GM21529 (cell line): ENCODE measurements around the gene DCUN1D3.

Source experiments
- ATAC-seq: cut with Tn5 transposase; IDR thresholded peaks from one replicate; pipeline ENCODE4 v1.9.1; 2021; ENCODE audit not compliant: unreplicated experiment

The DCUN1D3 gene

GRCh38 chr16:20889625-20890275, 10.4 kb downstream of the DCUN1D3 start:
- ATAC-seq = no peak

DNA sequence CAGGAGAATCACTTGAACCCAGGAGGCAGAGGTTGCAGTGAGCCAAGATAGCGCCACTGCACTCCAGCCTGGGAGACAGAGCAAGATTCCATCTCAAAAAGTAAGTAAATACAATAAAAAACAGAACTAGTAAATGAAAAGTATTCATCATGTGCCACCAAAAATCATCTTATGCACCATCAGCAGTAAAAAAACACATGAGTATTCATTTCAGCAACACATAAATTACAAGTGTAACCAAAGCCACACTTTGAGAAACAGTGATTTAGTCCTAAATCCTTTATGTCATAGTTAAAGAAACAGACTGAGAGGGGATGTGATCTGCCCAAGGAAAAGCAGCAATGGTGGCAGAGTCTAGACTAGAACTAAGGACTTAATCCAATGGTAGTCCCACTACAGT, 13.0 kb downstream of the DCUN1D3 start:
- no peak for ATAC-seq

DNA sequence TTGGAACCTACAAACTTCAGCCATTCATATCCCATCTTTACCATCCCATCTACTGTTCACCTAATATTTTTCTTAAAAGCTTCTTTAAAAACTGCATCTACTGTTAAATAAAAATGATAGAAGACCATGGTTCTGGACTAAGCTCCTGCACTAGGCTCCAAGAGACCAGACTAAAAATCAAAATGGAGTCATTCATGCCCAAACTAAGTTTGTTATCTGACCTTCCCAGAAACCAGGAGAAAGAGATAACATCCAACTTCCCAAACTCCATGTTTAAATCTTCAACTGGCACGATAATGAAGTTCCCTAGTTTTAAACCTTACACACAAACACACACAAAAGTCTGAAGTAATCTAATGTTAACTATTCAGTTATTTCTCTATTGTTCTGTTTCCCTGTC, 13.8 kb downstream of the DCUN1D3 start:
- no peak for ATAC-seq

- ATAC-seq = no peak
These were observed 16.0 kb downstream of the DCUN1D3 start for GRCh38 chr16:20884240-20884556.

GRCh38 chr16:20883554-20884239, 16.5 kb downstream of the DCUN1D3 start:
- no peak for ATAC-seq

GRCh38 chr16:20881503-20881878, 18.7 kb downstream of the DCUN1D3 start:
- ATAC-seq = no peak

DNA sequence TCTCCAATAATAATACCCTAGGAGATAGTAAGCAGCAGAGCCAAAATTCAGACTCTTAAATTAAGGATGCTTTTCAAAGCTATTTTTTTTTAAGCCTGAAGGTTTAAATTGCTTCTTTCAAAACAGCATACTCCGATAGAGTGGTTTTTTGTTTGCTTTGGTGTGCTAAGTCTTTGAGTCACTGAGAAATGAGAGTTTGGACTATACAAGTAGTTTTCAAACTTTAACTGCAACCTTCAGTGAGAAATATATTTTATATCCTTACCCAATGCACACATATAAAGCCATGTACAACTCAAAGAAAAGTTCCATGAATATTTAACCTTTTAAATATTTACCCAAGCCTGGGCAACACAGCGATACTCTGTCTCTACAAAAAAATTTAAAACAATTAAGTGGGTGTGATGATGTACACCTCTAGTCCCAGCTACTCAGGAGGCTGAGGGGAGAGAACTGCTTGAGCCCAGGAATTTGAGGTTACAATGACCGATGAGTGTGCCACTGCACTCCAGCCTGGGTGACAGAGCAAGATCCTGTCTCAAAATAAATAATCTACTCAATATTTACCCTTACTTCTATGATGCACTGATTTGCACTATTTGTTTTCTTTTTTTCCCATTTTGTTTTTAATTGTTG, 19.2 kb downstream of the DCUN1D3 start:
- ATAC-seq = no peak

DNA sequence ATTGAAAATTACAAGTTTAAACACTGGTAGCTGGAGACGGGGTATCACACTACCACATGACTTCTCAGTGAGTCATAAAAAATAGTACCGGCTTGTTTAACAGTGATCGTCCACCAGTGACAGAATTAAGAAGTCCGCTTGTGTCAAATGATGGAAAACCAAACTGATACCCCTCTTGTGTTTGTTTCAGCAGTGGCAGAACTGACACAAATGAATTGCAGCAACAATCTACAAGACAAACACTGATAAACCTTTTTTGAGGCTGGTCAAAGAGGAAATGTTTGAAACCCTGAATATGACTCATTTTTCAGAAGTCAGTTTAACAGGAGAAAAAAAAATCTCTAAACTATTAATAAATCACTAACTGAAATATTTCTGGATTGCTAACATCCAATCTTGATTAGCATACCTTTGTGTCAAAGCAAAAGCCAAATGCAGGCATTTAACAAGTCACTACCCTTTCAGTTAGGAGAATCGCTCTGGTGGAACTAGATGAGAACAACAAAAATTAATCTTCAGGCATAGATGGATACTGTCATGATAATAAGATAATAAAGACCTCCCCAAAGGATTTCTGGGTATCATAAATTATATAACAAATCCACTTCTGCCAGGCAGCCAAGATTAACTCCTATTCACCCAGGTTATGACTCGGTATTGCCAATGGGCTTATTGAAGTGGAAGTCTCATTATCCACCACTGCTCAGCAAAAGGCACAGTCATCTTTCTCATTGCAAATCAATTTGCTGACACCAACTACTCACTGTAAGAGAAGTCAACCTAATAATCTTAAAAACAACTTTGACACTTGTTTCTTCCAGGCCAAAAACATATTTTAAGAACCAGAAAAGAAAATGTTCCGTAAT, 20.8 kb downstream of the DCUN1D3 start:
- ATAC-seq = no peak

DNA sequence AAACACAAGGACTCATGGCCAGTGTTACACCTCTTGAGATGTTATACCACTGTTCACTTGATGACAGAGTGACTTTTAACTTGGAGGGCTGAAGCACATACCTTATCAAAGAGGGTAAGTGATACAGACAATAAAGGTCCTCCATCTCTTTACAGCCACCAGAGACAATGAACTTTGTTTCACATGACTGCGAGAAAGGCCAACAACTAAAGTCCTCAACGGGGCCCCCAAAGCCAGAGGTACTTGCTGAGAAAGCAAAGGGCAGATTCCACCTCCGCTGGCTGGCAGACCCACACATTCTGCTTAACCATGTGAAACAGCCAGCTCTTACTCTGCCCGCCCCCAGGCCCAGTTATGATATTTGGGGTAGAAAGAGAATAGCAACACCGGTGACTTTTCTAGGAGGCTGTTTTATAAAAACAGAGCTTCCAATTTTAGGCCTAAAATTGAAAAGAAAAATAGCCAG, 21.4 kb downstream of the DCUN1D3 start:
- no peak for ATAC-seq

GRCh38 chr16:20875355-20875650, 24.9 kb downstream of the DCUN1D3 start:
- ATAC-seq = no peak

DNA sequence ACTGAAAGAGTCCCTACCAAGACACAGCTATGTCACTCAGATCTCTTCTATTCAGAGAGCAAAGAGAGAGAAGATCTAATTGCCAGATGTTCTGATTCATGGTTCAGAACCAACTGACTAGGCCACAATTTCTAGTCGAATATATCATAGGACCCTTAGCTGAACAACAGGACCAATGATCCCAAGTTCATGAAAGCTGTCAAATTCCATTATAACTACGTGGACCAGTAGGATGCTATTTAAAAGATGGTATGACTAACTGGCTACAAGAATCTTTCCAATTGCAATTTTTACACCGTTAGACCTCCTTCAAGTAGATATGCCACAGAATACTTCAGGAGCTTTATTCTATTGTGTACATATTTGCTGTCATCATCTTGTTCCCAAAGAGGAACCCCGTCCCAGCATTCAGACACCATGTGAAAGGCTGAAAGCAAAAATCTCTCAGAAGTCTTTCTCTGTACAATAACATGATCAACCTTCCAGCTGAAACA, 26.0 kb downstream of the DCUN1D3 start:
- no peak for ATAC-seq

DNA sequence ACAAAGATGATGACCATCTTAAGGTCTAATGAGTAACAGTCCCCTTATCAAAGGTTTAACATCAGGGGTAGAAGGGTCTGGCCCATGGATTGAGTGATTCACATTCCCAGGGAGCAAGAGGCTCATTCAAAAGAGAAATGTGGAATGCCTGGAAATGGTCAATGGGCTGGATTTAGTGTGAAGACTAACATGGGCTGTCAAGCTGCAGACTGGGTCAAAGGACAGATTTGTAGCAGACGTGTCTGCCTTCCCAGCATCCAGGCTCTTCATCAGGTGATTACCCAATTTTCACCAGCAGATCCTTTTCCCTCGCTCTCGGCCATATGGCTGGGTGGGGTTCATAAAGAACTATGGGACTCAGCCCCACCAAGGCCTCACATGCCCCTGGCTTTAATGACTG, 26.8 kb downstream of the DCUN1D3 start:
- ATAC-seq = no peak

DNA sequence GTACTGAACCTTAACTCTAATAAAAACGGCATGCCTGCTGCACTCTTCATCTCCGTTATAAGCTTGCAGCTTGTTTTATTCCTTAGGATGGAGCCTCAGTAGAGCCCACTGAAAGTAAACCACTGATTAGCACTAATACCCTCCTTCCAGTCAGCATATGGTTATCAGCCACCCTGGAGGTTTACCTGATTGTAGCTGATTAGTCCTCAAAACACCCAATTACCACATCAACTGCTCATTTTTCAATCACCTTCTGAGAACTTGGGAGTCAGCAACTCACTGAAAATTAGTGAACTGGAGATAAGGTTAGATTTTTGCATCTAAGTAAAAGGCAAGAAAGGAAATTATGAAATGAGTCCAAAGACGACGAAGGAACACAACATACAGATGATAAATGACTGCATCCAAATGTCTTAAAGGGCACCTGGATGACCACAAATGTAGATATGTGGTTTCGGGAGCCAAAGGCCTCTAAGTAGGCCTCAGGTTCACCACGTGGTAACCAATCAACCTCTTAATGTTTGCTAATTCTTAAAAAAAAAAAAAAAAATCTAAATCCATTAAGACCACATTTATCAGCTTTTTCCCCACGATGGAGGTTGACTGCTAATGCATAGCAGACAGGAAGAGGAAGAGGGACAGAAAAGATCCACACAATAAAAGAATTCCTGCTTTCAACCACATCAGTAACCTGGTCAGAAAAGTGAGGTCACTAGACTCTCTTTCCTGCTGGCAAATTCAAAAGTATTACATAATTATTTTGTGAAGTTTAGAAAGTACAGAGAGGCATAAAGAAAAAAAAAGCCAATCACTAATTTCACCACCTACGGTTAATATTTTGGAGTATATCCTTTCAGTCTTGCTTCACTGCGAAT, 28.0 kb downstream of the DCUN1D3 start:
- no peak for ATAC-seq

DNA sequence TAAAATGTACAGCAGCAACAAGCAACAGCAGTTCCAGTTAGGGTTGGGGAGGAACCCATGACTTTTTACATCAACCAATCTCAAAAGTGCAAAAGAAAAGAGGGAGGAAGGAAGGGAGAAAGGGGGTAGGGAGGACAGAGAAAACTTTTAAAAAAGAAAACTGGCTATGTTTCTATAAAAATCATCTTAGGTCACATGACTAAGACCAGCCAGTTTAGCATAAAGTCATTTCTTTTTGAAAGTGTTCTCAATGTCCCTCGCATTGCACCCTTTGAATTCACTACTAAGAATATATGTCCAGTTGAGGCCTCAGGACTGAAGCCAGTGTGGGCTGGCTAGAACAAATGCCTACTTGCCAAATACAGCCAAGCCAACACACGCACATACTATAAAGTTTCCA, 28.9 kb downstream of the DCUN1D3 start:
- ATAC-seq = no peak

DNA sequence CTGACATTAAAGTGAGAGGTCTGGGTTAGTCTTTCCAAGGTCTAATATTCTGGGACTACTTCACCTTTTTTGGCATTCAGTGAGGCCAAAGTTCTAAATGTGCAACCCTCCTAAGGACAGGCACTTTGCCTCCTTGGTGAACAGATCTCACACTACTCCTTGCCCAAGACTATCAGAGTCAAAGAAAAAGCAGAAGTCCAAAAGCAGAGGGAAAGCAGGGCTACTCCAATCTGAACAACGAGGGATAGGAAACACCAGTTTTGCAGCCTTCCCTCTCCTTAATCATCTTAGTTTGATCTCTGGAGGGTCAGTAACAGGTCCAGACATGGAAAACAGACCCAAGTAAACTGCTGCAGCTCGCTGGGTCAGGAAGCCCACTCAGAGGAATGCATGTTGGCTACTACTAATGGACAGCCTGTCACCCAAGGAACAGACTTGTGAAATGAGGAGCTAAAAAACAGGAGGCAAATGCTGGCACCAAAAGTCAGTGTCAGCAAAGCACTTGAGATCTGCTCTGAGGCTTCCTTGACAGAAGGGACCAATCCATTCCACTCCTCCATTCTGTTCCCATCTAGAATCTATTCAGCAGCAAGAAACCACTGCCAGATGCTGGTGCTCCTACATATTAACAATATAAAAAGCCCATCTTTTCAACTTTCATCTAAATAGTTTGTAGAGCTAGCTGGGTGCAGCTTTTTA, 29.9 kb downstream of the DCUN1D3 start:
- no peak for ATAC-seq

- ATAC-seq = no peak
These were observed 31.3 kb downstream of the DCUN1D3 start for GRCh38 chr16:20868890-20869289.

- ATAC-seq = no peak
These were observed 32.6 kb downstream of the DCUN1D3 start for GRCh38 chr16:20867585-20867984.

GRCh38 chr16:20866801-20867200, 33.4 kb downstream of the DCUN1D3 start:
- ATAC-seq = no peak

- no peak for ATAC-seq
These were observed 33.9 kb downstream of the DCUN1D3 start for GRCh38 chr16:20866145-20866772.
